GM21447 (cell line): ENCODE measurements around the gene RAPGEF1.
A peak's percentile ranks its signal among the peaks of the same experiment; 100 is the strongest.
"Not testable (repeated sequence)": the region's sequence is repeated elsewhere in the genome, so short reads cannot be mapped to it uniquely, and the experiment has no call there.

Experiments used
- ATAC-seq: cut with Tn5 transposase; IDR thresholded peaks from one replicate; pipeline ENCODE4 v1.9.1; 2021; ENCODE audit not compliant: unreplicated experiment

The RAPGEF1 gene

DNA sequence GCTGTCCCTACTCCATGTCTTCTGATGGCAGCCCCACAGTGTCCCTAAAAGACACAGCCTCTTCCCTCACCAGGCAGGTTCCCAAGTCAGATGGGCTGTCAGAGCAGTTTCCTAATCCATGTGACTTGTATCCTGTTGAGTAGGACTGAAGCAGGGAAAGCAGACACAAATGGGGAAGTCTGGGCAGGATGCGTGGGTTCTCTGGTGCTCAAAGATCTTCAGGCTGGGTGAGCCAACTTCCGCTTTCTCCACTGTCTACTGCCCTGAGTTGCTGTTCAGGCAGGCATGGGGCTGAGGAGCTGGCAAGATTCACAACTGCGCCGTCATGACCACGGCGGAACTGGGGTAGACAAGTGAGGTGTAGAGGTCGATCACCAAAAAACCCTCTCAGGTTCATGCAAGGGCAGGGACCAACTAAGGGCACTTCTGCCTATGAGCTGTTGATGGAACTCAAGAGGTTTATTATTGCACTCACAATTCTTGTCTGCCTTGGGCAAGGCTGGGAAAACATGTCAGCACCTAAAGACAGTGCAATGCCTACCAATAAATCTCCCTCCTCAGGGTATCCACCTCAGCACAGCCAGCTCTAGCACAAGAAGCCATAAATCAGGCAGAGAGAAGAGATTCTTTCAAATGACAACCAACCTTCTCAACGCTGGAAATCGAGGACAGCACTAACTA lies 83.4 kb downstream of the RAPGEF1 start:
- ATAC-seq: peak; percentile 68

- not testable (repeated sequence) for ATAC-seq
Observed at GRCh38 chr9:131654369-131654768, 85.5 kb downstream of the RAPGEF1 start.

DNA sequence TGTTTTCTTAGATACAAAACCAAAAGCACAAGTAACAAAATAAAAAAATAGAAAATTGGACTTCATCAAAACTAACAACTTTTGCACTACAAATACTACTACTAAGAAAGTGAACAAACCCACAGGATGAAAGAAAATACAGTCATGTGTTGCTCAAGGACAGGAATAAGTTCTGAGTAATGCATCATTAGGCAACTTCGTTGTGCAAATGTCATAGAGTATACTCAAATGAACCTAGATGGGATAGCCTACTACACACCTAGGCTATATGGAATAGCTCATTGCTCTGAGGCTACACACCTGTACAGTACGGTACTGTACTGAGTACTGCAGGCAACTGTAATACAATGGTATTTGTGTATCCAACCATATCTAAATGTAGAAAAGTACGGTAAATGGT lies 88.3 kb downstream of the RAPGEF1 start:
- ATAC-seq: no peak

GRCh38 chr9:131651160-131651559 lies 88.7 kb downstream of the RAPGEF1 start:
- no peak for ATAC-seq

DNA sequence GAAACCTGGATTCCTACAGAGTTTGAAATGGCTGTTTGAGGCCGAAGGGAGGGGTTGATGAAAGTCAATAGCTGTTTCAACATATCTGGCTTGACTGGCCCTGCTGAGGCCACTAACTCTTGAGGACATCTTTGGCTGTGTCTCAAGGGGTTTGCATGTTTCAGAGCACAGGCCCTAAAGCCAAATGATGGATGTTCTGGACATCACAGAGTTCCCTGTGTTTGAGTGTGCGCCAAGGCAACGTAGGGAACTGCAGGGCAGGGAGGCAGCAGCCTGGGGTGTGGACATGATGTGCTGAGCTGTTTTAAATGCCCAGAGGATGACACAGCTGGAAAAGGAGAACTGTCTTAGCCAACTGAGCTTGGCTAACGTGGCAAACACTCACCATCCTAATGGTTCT lies 89.6 kb downstream of the RAPGEF1 start:
- no peak for ATAC-seq

GRCh38 chr9:131649646-131650045 lies 90.2 kb downstream of the RAPGEF1 start:
- ATAC-seq: no peak

- ATAC-seq: peak; percentile 58
Observed at GRCh38 chr9:131645078-131645776, 94.6 kb downstream of the RAPGEF1 start.

DNA sequence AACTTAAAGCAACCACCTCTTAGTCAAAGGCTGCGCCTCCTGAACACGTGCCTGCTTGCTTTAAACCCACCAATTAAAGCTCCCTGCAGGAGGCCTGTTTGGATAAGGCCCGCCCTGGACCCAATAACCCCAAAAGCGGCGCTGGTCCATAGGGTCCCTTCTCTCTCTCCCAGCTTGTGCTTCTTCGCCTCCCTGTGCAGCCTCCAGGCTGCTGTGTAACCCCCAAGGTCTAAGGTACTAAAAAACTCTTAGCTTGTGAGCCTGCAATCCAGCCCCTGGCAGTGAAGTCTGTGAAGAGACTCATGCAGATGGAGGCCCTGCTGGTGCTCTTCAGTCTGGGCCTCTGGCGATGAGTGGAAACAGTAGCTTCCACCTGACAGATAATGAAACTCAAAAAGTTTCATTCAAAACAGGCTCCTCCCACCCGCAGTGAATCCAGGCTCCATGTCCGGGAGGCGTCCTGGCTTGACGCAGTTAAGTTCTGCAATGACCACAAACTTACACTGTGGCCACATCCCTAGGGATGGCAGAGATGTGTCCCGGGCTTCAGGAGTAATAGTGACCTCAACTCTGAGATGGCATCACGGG lies 97.3 kb downstream of the RAPGEF1 start:
- ATAC-seq: peak; percentile 51

DNA sequence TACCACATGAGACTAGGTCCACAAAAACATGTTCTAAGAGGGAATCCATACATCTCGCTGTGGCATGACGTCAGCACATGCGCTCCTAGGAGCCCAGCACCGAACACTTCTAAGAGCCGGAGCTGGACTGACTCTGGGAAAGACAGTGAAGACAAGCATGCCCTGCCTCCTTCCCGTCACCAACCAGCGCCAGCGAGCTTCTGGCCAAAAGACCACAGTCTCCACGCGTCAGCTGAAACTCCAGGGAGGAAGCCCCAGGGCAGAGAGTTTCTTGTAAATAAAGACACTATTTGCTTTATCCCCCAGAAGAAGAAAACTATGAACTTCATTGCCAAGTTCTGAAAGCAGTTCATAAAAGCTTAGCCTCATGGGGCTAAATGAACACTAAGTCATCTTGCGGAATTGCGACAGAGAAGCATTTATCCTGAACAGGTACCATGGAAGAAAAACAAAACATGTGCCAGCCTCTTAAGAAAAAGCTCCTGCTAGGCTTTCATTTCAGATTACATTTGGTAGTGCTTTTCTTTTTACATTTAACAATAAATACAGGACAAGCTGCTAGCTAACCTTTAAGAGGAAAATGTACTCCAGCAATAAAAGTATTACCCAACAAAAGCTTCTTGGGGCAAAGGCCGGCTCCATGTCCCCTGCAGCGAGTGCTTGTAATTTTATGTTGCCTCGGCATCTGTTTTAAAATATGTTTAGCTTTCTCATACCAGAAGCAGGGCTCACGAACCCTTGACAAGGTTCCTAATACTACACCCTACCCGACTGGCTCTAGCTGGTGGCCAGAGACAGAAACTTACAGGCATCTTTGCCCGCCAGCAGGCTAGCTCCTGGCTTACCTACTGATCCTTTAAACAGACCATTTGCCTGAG lies 98.0 kb downstream of the RAPGEF1 start:
- ATAC-seq: no peak

DNA sequence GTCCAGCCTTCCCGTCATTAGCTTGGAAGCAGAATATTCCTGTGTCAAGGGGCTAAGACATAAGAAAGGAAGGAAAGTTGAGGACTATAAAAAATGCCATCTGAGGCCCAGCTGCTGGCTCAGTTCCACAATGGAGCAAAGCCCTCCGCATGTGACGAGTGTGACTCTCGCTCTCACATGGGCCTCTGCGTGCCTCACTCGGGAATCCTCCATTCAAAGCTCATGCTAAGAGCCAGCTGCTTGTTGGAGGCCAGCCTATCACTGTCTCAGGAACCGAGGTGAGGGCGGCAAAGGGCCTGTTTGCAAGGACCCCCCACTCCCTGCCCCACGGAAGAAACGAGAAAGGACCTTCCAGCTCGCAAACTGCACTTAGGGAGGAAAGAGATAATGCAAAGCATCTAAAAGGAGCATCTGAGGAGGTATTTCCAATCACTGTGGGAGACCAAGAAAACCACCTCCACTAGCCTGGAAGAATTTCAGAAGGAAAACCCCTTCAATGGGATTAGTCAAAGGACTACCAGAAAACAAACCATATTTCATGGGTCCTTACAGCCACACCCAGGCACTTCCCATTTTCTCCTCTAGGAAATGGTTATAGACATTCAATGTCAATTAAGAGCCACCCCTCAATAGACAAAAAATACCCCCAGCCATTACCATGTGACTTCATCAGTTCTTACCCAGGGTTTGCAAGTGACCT lies 99.3 kb downstream of the RAPGEF1 start:
- no peak for ATAC-seq

DNA sequence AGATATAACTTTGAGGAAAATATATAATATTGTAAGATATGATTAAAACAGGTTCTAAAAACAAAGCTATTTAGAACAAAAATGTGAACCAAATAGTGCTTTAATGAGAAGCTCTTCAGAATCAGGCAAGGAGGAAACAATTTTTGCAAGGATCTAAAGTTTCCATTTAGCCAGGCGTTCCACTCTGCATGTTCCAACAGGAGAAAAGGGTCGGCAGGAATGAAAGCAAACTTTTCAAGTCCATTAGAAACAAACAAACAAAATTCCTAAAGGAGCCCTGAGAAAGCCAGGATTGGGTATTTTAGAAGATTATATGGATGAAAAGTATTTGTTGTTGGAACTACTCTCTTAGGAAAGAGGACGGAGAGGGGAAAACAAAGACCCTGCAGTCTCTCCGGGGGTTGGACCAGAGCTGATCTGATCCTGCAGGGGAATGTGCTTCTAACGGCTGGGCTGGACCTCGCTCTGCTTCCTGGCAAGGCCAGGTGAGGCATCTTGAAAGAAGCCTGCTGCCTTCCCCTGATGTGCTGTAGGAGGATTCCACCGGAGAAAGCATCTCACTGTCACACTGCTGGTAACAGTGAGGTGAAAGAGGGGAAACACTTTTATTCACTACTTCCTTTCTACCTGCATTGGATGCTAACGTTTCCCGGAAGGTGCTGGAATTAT lies 100.0 kb downstream of the RAPGEF1 start:
- ATAC-seq: no peak

DNA sequence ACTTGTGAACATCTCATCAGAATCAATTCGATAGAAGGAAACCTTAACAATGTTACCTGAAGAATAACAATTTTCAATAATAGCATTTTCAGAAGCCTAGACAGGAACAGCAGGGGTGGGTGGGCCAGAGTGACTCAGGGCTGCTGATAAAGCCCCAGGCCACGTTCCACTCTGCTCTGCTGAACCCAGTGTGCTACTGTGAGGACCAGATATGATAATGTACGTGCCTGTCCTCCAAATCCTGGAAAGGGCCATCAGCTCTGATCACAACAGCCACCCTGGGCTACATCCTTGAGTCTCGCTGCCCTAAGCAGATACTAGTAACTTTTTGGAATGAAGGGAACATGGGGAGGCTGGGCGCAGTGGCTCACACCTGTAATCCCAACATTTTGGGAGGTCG lies 103.3 kb downstream of the RAPGEF1 start:
- ATAC-seq: no peak

DNA sequence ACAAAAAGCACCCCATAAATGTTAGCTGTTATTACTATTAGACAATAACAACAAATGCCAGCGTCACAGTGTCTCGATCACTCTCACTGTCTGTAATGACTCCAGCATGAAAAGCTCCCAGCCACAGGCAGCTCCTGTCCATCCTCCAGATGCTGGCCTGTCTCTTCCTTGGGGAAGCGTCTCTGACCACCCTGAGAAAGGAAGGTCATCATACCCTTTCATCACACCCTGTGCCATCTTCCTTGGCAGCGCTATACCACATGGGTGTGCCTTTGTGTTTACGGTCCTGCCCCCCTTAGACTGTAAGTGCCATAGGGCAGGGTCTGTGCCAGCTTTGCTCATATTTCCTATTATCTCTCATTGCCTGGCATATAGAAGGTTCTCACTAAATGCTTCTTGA lies 104.0 kb downstream of the RAPGEF1 start:
- ATAC-seq: no peak

DNA sequence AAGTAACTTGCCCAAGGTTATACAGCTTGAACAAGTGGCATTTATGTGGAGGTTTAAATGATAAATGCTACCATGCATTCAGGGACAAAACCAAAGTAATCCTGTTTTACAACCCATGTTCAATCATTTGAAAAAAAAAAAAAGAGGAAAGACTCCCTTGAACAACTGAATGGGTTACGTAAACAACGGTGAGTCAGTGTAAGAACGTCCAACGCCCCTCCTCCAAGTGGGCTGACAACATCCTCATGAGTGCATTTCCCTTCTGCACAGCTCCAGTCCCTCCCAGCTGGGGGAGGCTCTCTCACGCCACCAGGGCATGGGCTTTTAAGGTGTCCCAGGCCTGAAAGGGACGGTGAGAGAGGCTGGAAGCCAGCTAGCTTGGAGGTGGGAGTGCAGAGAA lies 104.6 kb downstream of the RAPGEF1 start:
- no peak for ATAC-seq

- ATAC-seq: no peak
Observed at GRCh38 chr9:131633491-131634031, 106.3 kb downstream of the RAPGEF1 start.

DNA sequence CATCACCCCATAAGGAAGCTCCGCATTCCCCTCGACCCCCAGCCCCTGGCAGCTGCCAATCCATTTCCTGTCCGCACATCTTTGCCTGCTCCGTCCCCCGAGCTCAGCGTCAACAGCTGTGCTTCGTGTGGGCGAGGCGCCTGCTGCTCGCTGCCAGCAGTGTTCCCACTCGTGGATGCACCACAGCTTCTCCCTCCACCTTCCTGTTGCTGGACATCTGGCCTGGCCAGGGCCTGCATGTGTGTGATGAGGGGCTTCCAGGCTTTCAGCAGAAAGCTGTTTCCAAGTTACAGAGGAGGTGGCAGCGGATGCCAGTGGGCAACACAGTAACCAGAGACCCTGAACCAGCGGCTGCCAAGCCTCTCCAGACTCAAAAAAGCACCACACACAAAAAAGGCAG lies 108.6 kb downstream of the RAPGEF1 start:
- ATAC-seq: no peak

DNA sequence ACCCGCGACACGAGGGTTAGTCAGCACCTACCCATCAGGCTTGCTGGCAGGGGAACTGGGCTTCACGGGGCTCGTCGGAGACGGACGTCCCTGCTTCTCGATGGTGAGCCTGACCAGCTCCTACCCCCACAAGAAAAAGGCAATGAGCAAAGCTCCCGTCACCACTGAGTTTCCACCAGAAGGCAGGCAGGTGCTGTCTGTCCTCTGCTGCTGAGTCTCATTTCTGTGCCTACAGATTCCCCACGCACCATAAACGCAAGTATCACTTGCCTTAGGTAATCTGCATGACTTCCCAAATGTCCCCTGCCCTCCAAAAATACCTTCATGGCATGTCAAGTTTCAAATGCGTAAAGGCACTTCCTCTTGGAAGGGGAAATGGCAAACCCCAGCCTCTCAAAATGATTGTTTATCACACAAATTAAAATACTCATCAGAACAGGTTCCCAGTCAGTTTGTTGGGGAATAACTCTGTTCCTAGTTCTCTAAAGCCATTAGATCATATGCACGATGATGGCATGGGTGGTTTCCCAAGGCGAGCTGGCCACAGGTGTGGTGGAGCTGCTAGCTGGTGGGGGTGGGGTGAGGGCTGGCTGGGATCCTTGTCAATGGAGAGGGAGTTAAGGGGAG lies 109.6 kb downstream of the RAPGEF1 start:
- ATAC-seq: peak; percentile 37

DNA sequence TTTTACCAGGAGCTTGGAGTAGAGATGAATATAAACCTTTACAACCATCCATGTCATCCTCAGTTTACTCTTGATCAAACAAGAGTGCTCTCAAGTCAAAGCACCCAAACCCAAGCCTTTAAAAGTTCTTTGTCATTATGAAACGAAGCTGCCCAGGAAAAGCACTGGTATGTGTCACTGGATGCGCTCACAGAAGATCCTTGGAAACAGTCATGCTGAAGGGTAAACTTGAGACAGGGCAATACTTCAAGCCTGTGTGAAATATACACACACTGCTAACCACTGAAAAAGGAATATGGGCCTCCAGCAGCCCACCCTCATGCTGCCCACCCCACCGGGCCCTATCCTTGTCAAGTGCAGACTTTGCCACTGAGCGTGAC lies 110.1 kb downstream of the RAPGEF1 start:
- no peak for ATAC-seq

GRCh38 chr9:131629226-131629500 lies 110.7 kb downstream of the RAPGEF1 start:
- no peak for ATAC-seq
